Neuronal stem cell (in vitro differentiated cells): ENCODE measurements around the gene GNAS.

Experiments
- DNase-seq: peaks from one replicate; pipeline ENCODE4 v3.0.0-alpha.2; 2013; ENCODE audit warnings: low spot score
- H2AFZ ChIP-seq: one replicate; pipeline ENCODE4 v1.6.1; 2013; ENCODE audit warnings: mild to moderate bottlenecking, low read length, inconsistent platforms
- H2AK5ac ChIP-seq: 2 replicates; pipeline ENCODE4 v1.6.1; 2013; ENCODE audit warnings: low read depth, mild to moderate bottlenecking, inconsistent platforms, low read length, moderate library complexity, mixed read lengths
- H2BK120ac ChIP-seq: 2 replicates; pipeline ENCODE4 v1.6.1; 2013; ENCODE audit warnings: low read depth, mild to moderate bottlenecking, inconsistent platforms, low read length, moderate library complexity, mixed read lengths
- H2BK12ac ChIP-seq: one replicate; pipeline ENCODE4 v1.6.1; 2013; ENCODE audit warnings: low read length, inconsistent platforms
- H2BK15ac ChIP-seq: 2 replicates; pipeline ENCODE4 v1.6.1; 2013; ENCODE audit warnings: mild to moderate bottlenecking, low read length, inconsistent platforms, mixed read lengths
- H2BK5ac ChIP-seq: one replicate; pipeline ENCODE4 v1.6.1; 2013; ENCODE audit warnings: inconsistent platforms, mild to moderate bottlenecking, low read length, moderate library complexity
- H3K14ac ChIP-seq: one replicate; pipeline ENCODE4 v1.6.1; 2013; ENCODE audit warnings: low read length, inconsistent platforms
- H3K18ac ChIP-seq: 2 replicates; pipeline ENCODE4 v1.6.1; 2013; ENCODE audit warnings: low read length, inconsistent platforms
- H3K23ac ChIP-seq: 2 replicates; pipeline ENCODE4 v1.6.1; 2013; ENCODE audit warnings: low read depth, mild to moderate bottlenecking, mixed read lengths, low read length, inconsistent platforms; ENCODE audit not compliant: poor library complexity
- H3K27ac ChIP-seq: replicated peaks from 3 replicates; pipeline ENCODE4 v1.5.1; 2013; ENCODE audit warnings: low read length, inconsistent platforms
- H3K27me3 ChIP-seq, 3 experiments: 2 replicates each; pipeline ENCODE4 v1.6.1; 2013; ENCODE audit warnings: low read length in 3 of 3, mild to moderate bottlenecking in 2 of 3, inconsistent platforms in 1 of 3, low read depth in 1 of 3, mixed read lengths in 1 of 3, moderate library complexity in 1 of 3; ENCODE audit not compliant: control insufficient read depth in 3 of 3, insufficient read depth in 3 of 3
- H3K36me3 ChIP-seq, 2 donors: replicated peaks in 1 of 2; 2 replicates each; pipeline ENCODE4 v1.6.1; 2013; ENCODE audit warnings: low read length in 2 of 2; ENCODE audit not compliant: control insufficient read depth in 2 of 2, insufficient read depth in 2 of 2
- H3K4ac ChIP-seq: 2 replicates; pipeline ENCODE4 v1.6.1; 2013; ENCODE audit warnings: inconsistent platforms, mild to moderate bottlenecking, low read length, moderate library complexity
- H3K4me1 ChIP-seq, 2 donors: 1 replicate in 1 of 2; 2 replicates in 1 of 2; pipeline ENCODE4 v1.6.1; 2013; ENCODE audit warnings: low read length in 2 of 2, low read depth in 1 of 2; ENCODE audit not compliant: control insufficient read depth in 2 of 2, insufficient read depth in 1 of 2
- H3K4me2 ChIP-seq: one replicate; pipeline ENCODE4 v1.6.1; 2013; ENCODE audit warnings: mild to moderate bottlenecking, low read length, inconsistent platforms; ENCODE audit not compliant: insufficient read depth, poor library complexity, severe bottlenecking
- H3K4me3 ChIP-seq, 2 donors: 2 replicates each; pipeline ENCODE4 v1.5.1; 2013; ENCODE audit warnings: low read length in 2 of 2, mild to moderate bottlenecking in 2 of 2, inconsistent platforms in 1 of 2, moderate library complexity in 1 of 2
- H3K79me1 ChIP-seq: one replicate; pipeline ENCODE4 v1.6.1; 2013; ENCODE audit warnings: low read depth, mild to moderate bottlenecking, inconsistent platforms, low read length, moderate library complexity
- H3K9ac ChIP-seq: one replicate; pipeline ENCODE4 v1.6.1; 2013; ENCODE audit warnings: mild to moderate bottlenecking, low read depth, low read length, inconsistent platforms; ENCODE audit not compliant: poor library complexity
- H3K9me3 ChIP-seq, 2 donors: replicated peaks in 1 of 2; 2 replicates each; pipeline versions ENCODE3 to v1.6.1; 2013; ENCODE audit warnings: low read length in 2 of 2, mild to moderate bottlenecking in 2 of 2, inconsistent platforms in 1 of 2, low read depth in 1 of 2, mixed read lengths in 1 of 2, moderate library complexity in 1 of 2; ENCODE audit not compliant: control insufficient read depth in 2 of 2, insufficient read depth in 1 of 2
- H4K8ac ChIP-seq: one replicate; pipeline ENCODE4 v1.6.1; 2013; ENCODE audit warnings: low read depth, mild to moderate bottlenecking, inconsistent platforms, low read length, moderate library complexity
- H4K91ac ChIP-seq: one replicate; pipeline ENCODE4 v1.6.1; 2013; ENCODE audit warnings: low read length, low read depth, mild to moderate bottlenecking, inconsistent platforms; ENCODE audit not compliant: poor library complexity
- WGBS, 2 donors: extraction: QIAGEN DNeasy Blood & Tissue Kit; methylation state at CpG; one replicate each; pipeline ENCODE4 v1.1.7; 2013; ENCODE audit warnings: missing lambda C conversion rate in 2 of 2, mixed read lengths in 1 of 2; ENCODE audit not compliant: insufficient read length in 2 of 2, insufficient replicate concordance in 1 of 2; ENCODE audit errors: extremely low coverage in 2 of 2; 5-methylcytosine and 5-hydroxymethylcytosine counted together

Gene GNAS

GRCh38 chr20:58893355-58894120 is 41.0 kb downstream of the GNAS start:
- no peak for DNase-seq
- no peak overlapping the region for H3K14ac ChIP-seq
- WGBS, 2 donors = no CpG with 5 or more reads among the region's 5 CpGs
- no peak overlapping the region for H2AFZ ChIP-seq
- no peak overlapping the region for H4K91ac ChIP-seq
- H2BK12ac ChIP-seq = no peak overlapping the region
- no peak overlapping the region for H2BK5ac ChIP-seq
- peaks cover 6 to 51% of the 10 kb centered on the region in 2 donors for H3K36me3 ChIP-seq
- no peak overlapping the region for H2AK5ac ChIP-seq
- H3K79me1 ChIP-seq = peaks cover 6% of the 10 kb centered on the region
- H3K9ac ChIP-seq = no peak overlapping the region
- no peak overlapping the region for H3K27ac ChIP-seq
- no peak overlapping the region for H3K23ac ChIP-seq
- H3K27me3 ChIP-seq = no peaks in the 10 kb centered on the region
- H3K4ac ChIP-seq = no peak overlapping the region
- no peak overlapping the region for H2BK15ac ChIP-seq
- H4K8ac ChIP-seq = no peak overlapping the region
- H2BK120ac ChIP-seq = no peak overlapping the region
- H3K9me3 ChIP-seq = no peaks in the 10 kb centered on the region
- no peak overlapping the region for H3K4me2 ChIP-seq
- no peak overlapping the region for H3K18ac ChIP-seq
- H3K4me1 ChIP-seq = peaks cover 24 to 28% of the 10 kb centered on the region in 2 donors
- peak overlapping the region in 1 of 2 donors; percentile 93 for H3K4me3 ChIP-seq

- H3K4me3 ChIP-seq = no peak overlapping the region
Observed at GRCh38 chr20:58894652-58895447, 42.3 kb downstream of the GNAS start.

GRCh38 chr20:58895448-58896180 is 43.1 kb downstream of the GNAS start:
- Histone ChIP-seq H3K4ac (no peak overlapping the region), H3K14ac (no peak overlapping the region), H3K27ac (no peak overlapping the region), H3K4me3 (no peak overlapping the region), H3K9me3 (peaks cover 0 to 2% of the 10 kb centered on the region in 2 donors), H3K23ac (no peak overlapping the region), H3K27me3 (no peaks in the 10 kb centered on the region), H4K91ac (no peak overlapping the region), H2BK5ac (no peak overlapping the region), H2BK15ac (no peak overlapping the region), H2AFZ (no peak overlapping the region), H2AK5ac (no peak overlapping the region), H3K9ac (peak overlapping the region; percentile 55), H2BK12ac (no peak overlapping the region), H3K4me2 (no peak overlapping the region), H3K18ac (peak overlapping the region; percentile 23), H2BK120ac (no peak overlapping the region), H4K8ac (no peak overlapping the region), H3K36me3 (peaks cover 8 to 72% of the 10 kb centered on the region in 2 donors), H3K4me1 (peaks cover 31 to 35% of the 10 kb centered on the region in 2 donors), H3K79me1 (peaks cover 2% of the 10 kb centered on the region)
- no peak for DNase-seq
- no CpG with 5 or more reads among the region's 13 CpGs for WGBS, 2 donors

More at GRCh38 chr20:58894652-58895447, 42.3 kb downstream of the GNAS start:
- Histone ChIP-seq H3K23ac (no peak overlapping the region), H3K79me1 (peaks cover 7% of the 10 kb centered on the region), H4K91ac (no peak overlapping the region), H4K8ac (no peak overlapping the region), H2BK12ac (no peak overlapping the region), H3K27ac (no peak overlapping the region), H2AK5ac (no peak overlapping the region), H3K9me3 (peaks cover 0 to 2% of the 10 kb centered on the region in 2 donors), H3K18ac (no peak overlapping the region), H3K4ac (no peak overlapping the region), H3K27me3 (no peaks in the 10 kb centered on the region), H2BK15ac (no peak overlapping the region), H3K4me2 (no peak overlapping the region), H2BK5ac (no peak overlapping the region), H2AFZ (no peak overlapping the region), H3K9ac (no peak overlapping the region), H3K4me1 (peaks cover 28 to 30% of the 10 kb centered on the region in 2 donors), H3K36me3 (peaks cover 8 to 65% of the 10 kb centered on the region in 2 donors), H2BK120ac (no peak overlapping the region), H3K14ac (no peak overlapping the region)
- no CpG with 5 or more reads among the region's 5 CpGs for WGBS, 2 donors
- no peak for DNase-seq
